HEK293 (cell line): ENCODE results near the gene GTSF1L.

ENCODE experiments used
- YY1 ChIP-seq: fragments of 450-650 bp; formaldehyde crosslinking; IDR thresholded peaks from 2 replicates; pipeline ENCODE4 v1.5.1; 2018; ENCODE audit warnings: missing biosample characterization, missing genetic modification characterization
- YY2 ChIP-seq: fragments of 450-650 bp; formaldehyde crosslinking; IDR thresholded peaks from 2 replicates; pipeline ENCODE4 v1.5.1; 2016; ENCODE audit warnings: missing biosample characterization, missing genetic modification characterization
- ZBTB17 ChIP-seq: fragments of 450-650 bp; formaldehyde crosslinking; IDR thresholded peaks from 2 replicates; pipeline ENCODE4 v1.5.1; 2016; ENCODE audit warnings: missing biosample characterization, missing genetic modification characterization
- ZNF223 ChIP-seq: fragments of 450-650 bp; formaldehyde crosslinking; IDR thresholded peaks from 2 replicates; pipeline ENCODE4 v1.5.1; 2016; ENCODE audit warnings: missing biosample characterization, missing genetic modification characterization
- ZNF324 ChIP-seq: fragments of 450-650 bp; formaldehyde crosslinking; IDR thresholded peaks from 2 replicates; pipeline ENCODE4 v1.5.1; 2016; ENCODE audit warnings: missing biosample characterization, missing genetic modification characterization
- ZNF366 ChIP-seq: fragments of 450-650 bp; formaldehyde crosslinking; conservative IDR thresholded peaks from 2 replicates; pipeline ENCODE4 v1.5.1; 2016; ENCODE audit warnings: missing biosample characterization, missing genetic modification characterization
- ZNF658 ChIP-seq: fragments of 450-650 bp; formaldehyde crosslinking; IDR thresholded peaks from 2 replicates; pipeline ENCODE4; 2016; ENCODE audit warnings: missing biosample characterization, missing genetic modification characterization
- ZNF660 ChIP-seq: fragments of 450-650 bp; IDR thresholded peaks from 2 replicates; pipeline ENCODE4 v1.5.1; 2018; ENCODE audit warnings: missing biosample characterization, mild to moderate bottlenecking, missing genetic modification characterization
- TF ChIP-seq, protein P1 (sequence below): fragments of 450-650 bp; formaldehyde crosslinking; IDR thresholded peaks from 2 replicates; pipeline ENCODE4 v1.5.1; 2017; ENCODE audit warnings: missing biosample characterization, missing genetic modification characterization
- TF ChIP-seq, protein P2 (sequence below): sonication (generic); formaldehyde crosslinking; IDR thresholded peaks from 2 replicates; pipeline ENCODE4 v1.8.1; 2022; ENCODE audit warnings: mild to moderate bottlenecking, moderate library complexity, missing genetic modification reagents
- TF ChIP-seq, protein P3 (sequence below): fragments of 450-650 bp; formaldehyde crosslinking; IDR thresholded peaks from 2 replicates; pipeline ENCODE4 v1.5.1; 2016; ENCODE audit warnings: missing biosample characterization, missing genetic modification characterization
- TF ChIP-seq, protein P4 (sequence below): fragments of 450-650 bp; formaldehyde crosslinking; IDR thresholded peaks from 2 replicates; pipeline ENCODE4 v1.5.1; 2016; ENCODE audit warnings: missing biosample characterization, missing genetic modification characterization

DNA sequence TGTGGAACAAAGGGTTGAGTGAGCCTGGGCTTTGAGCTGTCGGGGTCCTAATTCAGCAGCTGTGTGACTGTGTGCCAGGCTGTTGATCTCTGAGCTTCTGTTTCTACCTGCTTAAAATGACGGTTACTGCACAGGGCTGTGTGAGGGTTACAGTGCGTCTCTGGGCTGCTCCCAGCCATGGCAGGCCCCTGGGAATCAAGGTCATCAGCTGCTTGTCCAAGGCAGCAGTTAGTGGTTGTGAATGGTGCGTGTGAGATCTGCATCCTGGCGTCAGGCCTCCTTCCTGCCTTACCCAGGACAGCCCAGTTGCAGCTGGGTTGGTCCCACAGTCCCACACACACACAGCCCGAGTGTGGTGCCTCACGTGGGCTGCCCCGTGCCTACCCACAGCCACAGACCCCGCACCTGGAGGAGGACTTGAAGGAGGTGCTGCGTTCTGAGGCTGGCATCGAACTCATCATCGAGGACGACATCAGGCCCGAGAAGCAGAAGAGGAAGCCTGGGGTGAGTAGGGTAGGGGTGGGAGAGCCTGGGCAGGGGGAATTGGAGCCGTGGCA lies 15.6 kb downstream of the GTSF1L start:
- TF ChIP-seq, protein P1, sequence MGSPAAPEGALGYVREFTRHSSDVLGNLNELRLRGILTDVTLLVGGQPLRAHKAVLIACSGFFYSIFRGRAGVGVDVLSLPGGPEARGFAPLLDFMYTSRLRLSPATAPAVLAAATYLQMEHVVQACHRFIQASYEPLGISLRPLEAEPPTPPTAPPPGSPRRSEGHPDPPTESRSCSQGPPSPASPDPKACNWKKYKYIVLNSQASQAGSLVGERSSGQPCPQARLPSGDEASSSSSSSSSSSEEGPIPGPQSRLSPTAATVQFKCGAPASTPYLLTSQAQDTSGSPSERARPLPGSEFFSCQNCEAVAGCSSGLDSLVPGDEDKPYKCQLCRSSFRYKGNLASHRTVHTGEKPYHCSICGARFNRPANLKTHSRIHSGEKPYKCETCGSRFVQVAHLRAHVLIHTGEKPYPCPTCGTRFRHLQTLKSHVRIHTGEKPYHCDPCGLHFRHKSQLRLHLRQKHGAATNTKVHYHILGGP (tag by site-specific recombination), result no peak
- TF ChIP-seq, protein P2, sequence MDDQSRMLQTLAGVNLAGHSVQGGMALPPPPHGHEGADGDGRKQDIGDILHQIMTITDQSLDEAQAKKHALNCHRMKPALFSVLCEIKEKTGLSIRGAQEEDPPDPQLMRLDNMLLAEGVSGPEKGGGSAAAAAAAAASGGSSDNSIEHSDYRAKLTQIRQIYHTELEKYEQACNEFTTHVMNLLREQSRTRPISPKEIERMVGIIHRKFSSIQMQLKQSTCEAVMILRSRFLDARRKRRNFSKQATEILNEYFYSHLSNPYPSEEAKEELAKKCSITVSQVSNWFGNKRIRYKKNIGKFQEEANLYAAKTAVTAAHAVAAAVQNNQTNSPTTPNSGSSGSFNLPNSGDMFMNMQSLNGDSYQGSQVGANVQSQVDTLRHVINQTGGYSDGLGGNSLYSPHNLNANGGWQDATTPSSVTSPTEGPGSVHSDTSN (CRISPR knock-in tag), result no peak
- TF ChIP-seq ZBTB17 (tag by site-specific recombination) (no peak), YY2 (tag by site-specific recombination) (no peak), ZNF324 (tag by site-specific recombination) (no peak), ZNF223 (tag by site-specific recombination) (no peak), ZNF366 (tag by site-specific recombination) (no peak), YY1 (no peak), ZNF660 (tag by site-specific recombination) (no peak), ZNF658 (tag by site-specific recombination) (no peak)
- TF ChIP-seq, protein P3, sequence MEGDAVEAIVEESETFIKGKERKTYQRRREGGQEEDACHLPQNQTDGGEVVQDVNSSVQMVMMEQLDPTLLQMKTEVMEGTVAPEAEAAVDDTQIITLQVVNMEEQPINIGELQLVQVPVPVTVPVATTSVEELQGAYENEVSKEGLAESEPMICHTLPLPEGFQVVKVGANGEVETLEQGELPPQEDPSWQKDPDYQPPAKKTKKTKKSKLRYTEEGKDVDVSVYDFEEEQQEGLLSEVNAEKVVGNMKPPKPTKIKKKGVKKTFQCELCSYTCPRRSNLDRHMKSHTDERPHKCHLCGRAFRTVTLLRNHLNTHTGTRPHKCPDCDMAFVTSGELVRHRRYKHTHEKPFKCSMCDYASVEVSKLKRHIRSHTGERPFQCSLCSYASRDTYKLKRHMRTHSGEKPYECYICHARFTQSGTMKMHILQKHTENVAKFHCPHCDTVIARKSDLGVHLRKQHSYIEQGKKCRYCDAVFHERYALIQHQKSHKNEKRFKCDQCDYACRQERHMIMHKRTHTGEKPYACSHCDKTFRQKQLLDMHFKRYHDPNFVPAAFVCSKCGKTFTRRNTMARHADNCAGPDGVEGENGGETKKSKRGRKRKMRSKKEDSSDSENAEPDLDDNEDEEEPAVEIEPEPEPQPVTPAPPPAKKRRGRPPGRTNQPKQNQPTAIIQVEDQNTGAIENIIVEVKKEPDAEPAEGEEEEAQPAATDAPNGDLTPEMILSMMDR, result no peak
- TF ChIP-seq, protein P4, sequence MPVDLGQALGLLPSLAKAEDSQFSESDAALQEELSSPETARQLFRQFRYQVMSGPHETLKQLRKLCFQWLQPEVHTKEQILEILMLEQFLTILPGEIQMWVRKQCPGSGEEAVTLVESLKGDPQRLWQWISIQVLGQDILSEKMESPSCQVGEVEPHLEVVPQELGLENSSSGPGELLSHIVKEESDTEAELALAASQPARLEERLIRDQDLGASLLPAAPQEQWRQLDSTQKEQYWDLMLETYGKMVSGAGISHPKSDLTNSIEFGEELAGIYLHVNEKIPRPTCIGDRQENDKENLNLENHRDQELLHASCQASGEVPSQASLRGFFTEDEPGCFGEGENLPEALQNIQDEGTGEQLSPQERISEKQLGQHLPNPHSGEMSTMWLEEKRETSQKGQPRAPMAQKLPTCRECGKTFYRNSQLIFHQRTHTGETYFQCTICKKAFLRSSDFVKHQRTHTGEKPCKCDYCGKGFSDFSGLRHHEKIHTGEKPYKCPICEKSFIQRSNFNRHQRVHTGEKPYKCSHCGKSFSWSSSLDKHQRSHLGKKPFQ (tag by site-specific recombination), result no peak
